MG63 (cell line): ENCODE data around the gene TRMT2B. TPM values are rescaled to one million over a fixed set of nuclear protein-coding genes. Genes with fewer than 3 reads are reported as not detected.
A peak's percentile ranks its signal among the peaks of the same experiment; 100 is the strongest.
"Not testable (repeated sequence)": the region's sequence is repeated elsewhere in the genome, so short reads cannot be mapped to it uniquely, and the experiment has no call there.

ENCODE experiments used
- DNase-seq: peaks from one replicate; pipeline ENCODE4 v3.0.0-alpha.2; 2020
- H3K27me3 ChIP-seq: fragments of 250-450 bp; sonication (Bioruptor Pico); 2 replicates; pipeline ENCODE4 v1.5.1; 2020; ENCODE audit warnings: mild to moderate bottlenecking, moderate library complexity
- H3K36me3 ChIP-seq: fragments of 250-450 bp; sonication (Bioruptor Pico); 2 replicates; pipeline ENCODE4 v1.5.1; 2020; ENCODE audit warnings: mild to moderate bottlenecking, moderate library complexity
- H3K4me3 ChIP-seq: fragments of 250-450 bp; sonication (Bioruptor Pico); 2 replicates; pipeline ENCODE4 v1.5.1; 2020; ENCODE audit warnings: mild to moderate bottlenecking, moderate library complexity
- H3K9me3 ChIP-seq: fragments of 250-450 bp; sonication (Bioruptor Pico); 2 replicates; pipeline ENCODE4 v1.5.1; 2020; ENCODE audit warnings: mild to moderate bottlenecking, moderate library complexity
- total RNA-seq: library from RNA; depleted of rRNA; stranded (reverse); fragments of >200 nt; shearing (Covaris generic); gene quantifications from 2 replicates; pipeline ENCODE4 v1.2.3, GENCODE V29; 2014; ENCODE audit warnings: low replicate concordance; rRNA removed

The TRMT2B gene, protein sequence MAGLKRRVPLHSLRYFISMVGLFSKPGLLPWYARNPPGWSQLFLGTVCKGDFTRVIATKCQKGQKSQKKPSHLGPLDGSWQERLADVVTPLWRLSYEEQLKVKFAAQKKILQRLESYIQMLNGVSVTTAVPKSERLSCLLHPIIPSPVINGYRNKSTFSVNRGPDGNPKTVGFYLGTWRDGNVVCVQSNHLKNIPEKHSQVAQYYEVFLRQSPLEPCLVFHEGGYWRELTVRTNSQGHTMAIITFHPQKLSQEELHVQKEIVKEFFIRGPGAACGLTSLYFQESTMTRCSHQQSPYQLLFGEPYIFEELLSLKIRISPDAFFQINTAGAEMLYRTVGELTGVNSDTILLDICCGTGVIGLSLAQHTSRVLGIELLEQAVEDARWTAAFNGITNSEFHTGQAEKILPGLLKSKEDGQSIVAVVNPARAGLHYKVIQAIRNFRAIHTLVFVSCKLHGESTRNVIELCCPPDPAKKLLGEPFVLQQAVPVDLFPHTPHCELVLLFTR
- 21.9 and 27.7 TPM in 2 replicates for total RNA-seq

DNA sequence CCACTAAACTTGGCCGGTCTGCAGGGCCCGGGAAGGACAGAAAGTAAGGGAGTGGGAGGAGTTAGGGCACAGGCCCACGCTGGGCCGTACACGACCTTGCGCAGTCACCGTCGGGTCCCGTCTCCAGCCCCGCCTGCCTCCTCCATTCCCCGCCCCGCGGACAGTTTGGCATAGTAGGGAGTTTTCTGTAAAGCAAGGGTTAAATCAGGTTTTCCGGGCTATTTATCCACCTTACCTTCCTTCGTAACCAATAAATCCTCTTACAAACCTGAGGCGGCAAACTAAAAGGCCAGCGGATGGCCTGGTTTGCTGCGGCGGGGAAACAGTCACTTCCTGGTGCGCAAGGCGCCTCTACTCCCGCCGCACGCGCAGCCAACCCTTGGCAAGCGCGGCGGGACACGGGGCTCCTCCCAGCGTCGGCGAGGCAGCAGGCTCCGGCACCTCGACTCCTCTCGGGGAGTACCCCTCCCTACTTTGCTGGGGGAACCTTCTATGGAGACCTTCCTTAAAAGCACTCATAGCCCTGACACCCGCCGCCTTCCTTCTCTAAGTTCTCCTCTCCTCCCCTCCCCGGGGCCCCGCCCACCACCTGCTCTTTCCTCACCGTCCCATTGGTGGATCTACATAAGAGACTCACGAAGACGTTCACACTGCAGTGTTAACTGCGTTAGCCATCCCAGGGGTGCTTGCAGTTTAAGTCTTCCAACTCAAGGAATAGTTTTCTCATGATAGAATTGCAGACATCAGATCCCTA, at the start of gene TRMT2B:
Gene TRMT2B, minus strand, starts transcription at position 563 of the 754 bp plus-strand sequence. CDS start 9,822 bp downstream, outside the sequence.
- H3K36me3 ChIP-seq: no peaks in the 10 kb centered on the region
- H3K9me3 ChIP-seq: no peaks in the 10 kb centered on the region
- peak within 1 kb of the TSS; percentile 67 for H3K4me3 ChIP-seq
- no peaks in the 10 kb centered on the region for H3K27me3 ChIP-seq
- DNase-seq: peak; percentile 80

DNA sequence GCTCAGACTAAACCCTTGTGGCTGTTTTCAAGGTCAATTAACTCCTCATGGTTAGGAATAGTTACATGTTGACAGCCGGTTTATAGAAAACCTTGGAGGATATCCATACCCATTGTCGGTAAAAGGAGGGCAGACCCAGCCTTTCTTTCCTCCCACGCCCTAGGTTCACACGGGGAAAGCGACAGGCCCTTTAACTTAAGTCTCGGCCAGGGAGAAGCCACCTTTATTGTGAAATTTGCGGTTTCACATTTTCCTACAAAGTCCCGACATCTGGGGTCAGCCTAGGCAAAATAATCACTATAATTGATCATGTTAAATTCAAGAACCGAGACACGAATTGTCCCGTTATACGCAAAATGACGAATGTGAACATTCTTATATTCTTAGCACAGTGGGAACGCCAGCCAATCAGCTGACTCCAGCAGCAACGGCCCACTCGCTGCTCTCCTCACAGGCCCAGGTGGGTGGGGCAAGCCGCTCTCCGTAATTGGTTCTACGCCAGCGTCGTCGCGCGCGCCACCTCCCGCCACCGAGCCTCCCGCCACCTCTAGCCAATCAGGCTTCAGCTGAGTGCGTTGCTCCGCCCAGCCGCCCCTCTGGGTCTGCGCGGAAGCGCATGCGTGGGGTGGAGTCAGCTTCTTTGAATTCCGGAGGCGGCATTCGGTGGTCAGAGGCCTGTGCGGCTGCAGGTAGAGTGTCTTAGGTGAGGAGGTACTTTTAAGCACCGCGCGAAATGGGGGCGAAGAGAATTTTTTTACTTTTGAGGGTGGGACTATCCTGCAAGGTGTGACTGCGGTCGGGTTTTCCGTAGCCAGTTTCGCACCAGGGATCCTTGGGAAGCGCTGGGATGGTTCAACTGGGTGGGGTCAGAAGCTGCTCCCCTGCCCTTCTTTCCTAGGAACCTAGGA, 45.9 kb upstream of the TRMT2B start, which contains the start of gene CENPI:
Gene CENPI, plus strand, starts transcription at position 659 of the 908 bp plus-strand sequence. CDS start 2,867 bp downstream, outside the sequence.
- Histone ChIP-seq H3K36me3 (no peaks in the 10 kb centered on the region; the same call in none of the 2 replicates), H3K27me3 (no peaks in the 10 kb centered on the region), H3K4me3 (peak within 1 kb of the TSS; percentile 68), H3K9me3 (no peaks in the 10 kb centered on the region)
- DNase-seq: peak; percentile 92

DNA sequence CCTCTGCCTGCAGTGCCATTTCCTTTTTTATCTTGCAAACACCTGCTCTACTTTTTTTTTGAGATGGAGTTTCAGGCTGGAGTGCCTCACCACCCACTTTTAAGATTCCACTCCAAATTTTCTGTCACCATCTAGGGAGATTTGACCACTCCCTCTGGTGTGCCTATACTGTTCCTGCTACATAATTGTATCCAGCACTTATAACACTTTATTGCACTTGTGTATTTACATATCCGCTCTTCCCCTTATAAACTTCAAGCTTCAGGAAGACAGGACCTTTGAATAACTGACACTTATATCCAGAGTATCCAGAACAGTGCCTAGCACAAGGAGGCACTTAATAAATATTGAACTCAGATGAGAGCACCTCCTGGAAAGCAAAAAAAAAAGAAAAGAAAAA, 39.9 kb upstream of the TRMT2B start:
- DNase-seq: no peak
- Histone ChIP-seq H3K9me3 (no peaks in the 10 kb centered on the region), H3K4me3 (no peak overlapping the region), H3K36me3 (no peaks in the 10 kb centered on the region), H3K27me3 (no peaks in the 10 kb centered on the region)

DNA sequence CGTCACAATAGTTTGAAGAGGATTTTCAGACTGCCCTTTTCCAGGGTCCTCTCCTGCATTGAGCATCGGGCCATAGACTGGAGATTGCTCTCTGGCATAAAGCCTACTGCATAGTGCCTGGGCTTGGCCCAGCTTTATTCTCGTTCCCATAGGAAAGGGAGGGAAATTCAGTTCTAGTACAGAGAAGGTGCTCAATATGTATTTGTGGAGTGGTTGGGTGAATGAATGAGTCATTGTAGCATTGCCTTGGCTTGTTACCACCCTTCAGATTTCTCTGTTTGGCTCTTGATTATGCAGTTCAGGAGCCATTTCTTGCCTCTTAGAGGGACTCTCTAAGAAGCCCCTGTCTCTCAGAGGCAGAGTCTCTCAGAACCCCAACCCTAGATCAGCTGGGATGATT, 29.3 kb upstream of the TRMT2B start:
- no peak for DNase-seq
- Histone ChIP-seq H3K4me3 (no peak overlapping the region), H3K27me3 (no peaks in the 10 kb centered on the region), H3K36me3 (no peaks in the 10 kb centered on the region), H3K9me3 (no peaks in the 10 kb centered on the region)

DNA sequence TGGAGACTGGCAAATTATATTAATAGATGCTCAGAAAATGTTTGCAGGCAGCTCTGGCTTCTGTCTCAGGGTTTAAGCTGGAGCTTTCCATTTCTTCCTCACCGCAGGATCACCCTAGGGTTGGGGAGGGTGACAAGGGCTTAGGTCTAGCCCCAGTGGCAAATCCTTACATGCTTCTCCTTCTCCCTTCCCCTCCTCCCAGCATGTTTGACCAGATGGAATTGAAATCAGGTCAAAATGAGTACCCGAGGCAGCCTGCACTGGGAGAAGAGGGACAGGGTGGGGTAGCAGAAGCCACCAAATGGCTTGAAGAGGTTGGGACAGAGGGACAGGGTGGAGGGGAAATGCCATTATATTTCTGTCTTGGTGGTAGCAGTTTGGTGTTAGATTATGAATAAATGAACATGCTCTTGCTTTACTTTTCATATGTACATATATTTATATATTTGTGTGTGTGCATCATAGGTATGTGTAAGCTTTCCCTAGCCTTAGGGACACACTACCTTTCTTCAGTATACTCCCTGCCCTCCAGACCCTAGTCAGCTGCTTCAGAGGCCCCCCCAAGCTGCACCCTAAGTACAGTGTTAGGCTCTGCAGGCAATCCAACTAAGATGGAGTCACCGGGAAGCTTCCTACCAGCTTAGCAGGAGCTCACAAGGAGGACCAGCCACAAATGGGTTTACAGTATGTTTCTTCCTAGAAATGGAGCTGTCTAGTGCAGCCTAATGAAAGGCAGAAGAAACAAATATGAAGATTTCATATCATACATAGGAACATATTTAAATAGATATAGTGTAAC, 28.6 kb upstream of the TRMT2B start:
- Histone ChIP-seq H3K4me3 (no peak overlapping the region), H3K27me3 (no peaks in the 10 kb centered on the region), H3K36me3 (no peaks in the 10 kb centered on the region), H3K9me3 (no peaks in the 10 kb centered on the region)
- no peak for DNase-seq

DNA sequence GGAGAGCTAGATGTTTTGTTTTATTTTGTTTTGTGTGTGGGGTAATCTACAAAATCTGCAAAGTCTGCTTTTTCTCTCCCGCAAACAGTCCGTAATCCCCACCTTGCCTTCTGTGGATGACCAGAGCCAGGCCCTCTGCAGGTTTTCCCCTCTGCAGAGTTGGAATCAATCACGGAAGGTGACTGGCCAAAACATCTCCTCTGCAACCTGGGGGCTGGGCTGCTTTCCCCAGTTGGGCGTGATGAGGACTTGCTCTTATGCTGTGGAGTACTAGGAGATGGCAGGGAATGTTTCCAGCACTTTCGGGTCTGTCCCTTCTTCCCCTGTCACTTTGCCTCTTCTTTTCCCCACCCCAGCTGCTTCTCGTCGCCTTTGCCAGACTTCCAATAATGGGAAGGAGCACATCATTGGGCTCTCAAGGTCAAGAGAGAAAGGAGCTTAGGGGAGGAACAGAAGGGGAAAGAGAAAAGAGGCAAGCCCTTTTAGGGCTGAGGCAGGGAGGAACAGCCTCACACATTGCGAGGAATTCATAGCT, 27.9 kb upstream of the TRMT2B start:
- Histone ChIP-seq H3K27me3 (no peaks in the 10 kb centered on the region), H3K9me3 (no peaks in the 10 kb centered on the region), H3K4me3 (no peak overlapping the region), H3K36me3 (no peaks in the 10 kb centered on the region)
- no peak for DNase-seq

DNA sequence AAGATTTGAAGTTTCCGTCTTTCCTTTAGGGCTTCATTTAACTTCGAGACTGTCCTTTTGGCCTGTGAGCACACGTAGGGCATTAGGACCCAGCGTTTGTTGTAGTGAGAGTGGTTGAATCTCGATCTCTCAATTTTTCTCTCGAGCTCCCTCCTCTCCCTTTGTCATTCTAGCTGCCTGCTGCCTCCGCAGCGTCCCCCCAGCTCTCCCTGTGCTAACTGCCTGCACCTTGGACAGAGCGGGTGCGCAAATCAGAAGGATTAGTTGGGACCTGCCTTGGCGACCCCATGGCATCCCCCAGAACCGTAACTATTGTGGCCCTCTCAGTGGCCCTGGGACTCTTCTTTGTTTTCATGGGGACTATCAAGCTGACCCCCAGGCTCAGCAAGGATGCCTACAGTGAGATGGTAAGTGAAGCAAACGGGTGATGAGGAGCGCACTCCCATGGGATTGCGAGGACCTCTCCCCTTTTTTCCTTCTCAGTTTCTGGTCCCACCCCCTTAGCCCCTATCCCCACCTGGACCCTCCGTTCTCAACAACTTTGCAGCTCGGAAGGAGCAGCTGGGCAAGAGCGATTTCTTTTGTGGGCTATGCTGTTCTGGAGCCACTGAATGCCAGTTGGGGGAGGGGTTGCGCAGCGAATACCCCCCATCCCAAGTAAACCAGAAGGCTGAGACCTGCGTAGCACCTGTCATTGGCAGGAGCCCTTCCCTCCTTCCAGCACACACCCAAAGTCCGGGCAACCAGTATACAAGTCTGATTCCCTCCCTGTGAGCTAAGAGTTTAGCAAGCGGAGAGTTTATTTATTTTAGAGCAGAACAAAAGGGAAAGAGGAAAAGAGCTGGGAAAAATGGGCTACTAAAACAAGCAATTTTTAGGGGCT, 27.0 kb upstream of the TRMT2B start, which contains the start of gene TMEM35A:
Gene TMEM35A, plus strand, starts transcription at position 164 of the 883 bp plus-strand sequence. Its CDS starts 124 bp downstream, at position 288.
- no peak within 1 kb of the TSS for H3K4me3 ChIP-seq
- no peaks in the 10 kb centered on the region for H3K9me3 ChIP-seq
- H3K36me3 ChIP-seq: no peaks in the 10 kb centered on the region
- H3K27me3 ChIP-seq: no peaks in the 10 kb centered on the region
- no peak for DNase-seq

DNA sequence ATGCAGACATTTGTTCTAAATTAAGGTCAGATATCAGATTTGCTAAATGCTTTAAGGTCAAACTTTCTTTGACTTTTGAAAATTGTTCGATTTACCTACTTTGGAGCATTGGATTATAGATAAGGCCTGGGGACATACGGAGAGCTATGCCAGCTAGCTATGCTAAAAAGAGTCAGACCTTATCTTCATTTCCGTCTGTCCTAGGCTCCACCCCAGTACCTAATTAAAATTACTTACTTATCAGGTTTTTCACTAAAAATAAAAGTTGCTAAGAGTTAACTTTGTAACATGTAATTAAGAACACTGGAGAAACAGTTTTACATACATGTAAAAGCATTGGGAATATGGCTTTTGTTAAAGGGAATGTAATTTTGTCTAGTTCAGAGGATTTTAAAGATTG, 19.7 kb upstream of the TRMT2B start:
- no peaks in the 10 kb centered on the region for H3K27me3 ChIP-seq
- DNase-seq: no peak
- H3K36me3 ChIP-seq: no peaks in the 10 kb centered on the region

DNA sequence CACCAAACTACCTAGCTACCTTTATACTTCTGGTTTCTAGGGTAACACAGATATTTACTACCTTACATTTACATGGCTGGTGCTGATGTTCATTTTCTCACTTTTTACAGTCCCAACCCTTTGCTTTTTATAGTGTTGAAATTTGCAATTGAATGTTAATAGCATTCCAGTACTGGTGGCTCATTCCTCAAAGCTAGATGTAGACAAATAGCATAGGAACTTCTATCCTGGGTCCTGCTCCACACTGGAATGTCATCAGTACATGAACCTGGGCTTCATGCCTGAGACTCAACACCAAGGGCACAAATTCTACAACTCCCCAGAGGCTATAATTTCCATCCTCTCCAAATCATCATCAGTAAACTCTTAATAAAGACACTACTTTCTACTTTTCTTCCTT, 10.3 kb upstream of the TRMT2B start:
- no peak for DNase-seq
- no peaks in the 10 kb centered on the region for H3K36me3 ChIP-seq
- no peaks in the 10 kb centered on the region for H3K9me3 ChIP-seq
- H3K27me3 ChIP-seq: no peaks in the 10 kb centered on the region
- H3K4me3 ChIP-seq: no peak overlapping the region

More for the DNA sequence above, 19.7 kb upstream of the TRMT2B start:
- H3K4me3 ChIP-seq: no peak overlapping the region
- H3K9me3 ChIP-seq: no peaks in the 10 kb centered on the region

DNA sequence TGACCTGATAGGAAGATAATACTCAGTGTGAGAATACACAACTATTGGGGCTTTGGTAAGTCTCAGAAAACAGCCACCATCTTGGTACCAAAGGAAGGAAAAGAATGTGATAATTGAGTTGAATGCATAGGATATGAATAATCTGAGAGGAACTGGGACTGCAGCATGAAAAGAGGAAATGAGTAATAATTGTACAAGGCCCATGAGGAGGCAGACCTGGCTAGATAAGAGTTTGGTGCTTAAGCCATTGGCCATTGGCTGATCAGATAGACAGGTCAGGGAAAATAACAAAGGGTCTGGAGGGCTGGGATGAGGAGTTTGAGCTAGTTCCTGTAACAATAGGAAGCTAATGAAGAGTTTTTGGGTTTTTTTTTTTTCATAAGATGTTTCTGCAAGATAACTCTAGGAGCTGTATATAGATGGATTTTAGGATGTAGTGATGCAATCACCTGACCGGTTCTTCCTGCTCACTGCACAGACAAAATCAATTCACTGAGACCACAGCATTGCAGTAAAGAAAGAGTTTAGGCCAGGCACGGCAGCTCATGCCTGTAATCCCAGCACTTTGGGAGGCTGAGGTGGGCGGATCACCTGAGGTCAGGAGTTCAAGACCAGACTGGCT, 5.3 kb upstream of the TRMT2B start:
- H3K4me3 ChIP-seq: no peak overlapping the region
- no peaks in the 10 kb centered on the region for H3K9me3 ChIP-seq
- no peaks in the 10 kb centered on the region for H3K27me3 ChIP-seq
- DNase-seq: no peak
- no peaks in the 10 kb centered on the region for H3K36me3 ChIP-seq

DNA sequence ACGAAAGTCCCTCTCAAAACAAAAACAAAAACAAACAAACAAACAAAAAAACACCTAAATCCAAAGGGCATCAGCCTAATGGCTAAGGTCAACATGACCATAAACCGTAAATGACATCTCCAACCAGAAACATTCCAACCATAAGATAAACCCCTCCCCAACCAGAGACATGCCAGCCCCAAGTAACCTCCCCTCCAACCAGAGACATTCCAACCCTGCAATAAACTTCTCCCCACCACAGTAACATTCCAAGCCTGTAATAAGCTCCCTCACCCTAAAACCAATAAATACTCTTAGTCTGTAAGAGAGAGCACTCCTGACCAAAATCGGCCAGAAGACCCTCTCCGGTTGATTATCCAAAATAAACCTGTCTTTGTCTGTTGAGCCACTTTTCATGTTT, 4.6 kb upstream of the TRMT2B start:
- not testable (repeated sequence) for H3K9me3 ChIP-seq, H3K4me3 ChIP-seq, H3K27me3 ChIP-seq, DNase-seq, H3K36me3 ChIP-seq

DNA sequence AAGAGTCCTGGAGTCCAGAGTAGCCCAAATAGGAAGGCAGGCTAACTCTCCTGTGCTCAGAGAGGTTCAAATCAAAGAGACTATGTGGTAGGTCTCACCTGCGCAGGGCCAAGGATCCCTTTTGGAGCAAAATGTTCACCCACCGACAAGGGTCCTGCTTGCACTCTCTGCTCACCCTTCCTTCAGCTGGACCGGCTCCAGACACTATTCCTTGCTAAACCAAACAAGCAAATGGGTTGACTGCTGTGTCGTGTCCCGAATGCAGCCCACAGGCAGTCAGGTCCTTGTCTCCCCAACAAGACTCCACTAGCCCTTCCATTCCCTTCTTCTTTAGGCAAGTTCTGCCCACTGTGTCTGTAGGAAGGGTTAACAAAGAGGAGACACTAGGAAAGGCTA, 760 bp downstream of the TRMT2B start:
- DNase-seq: no peak
- Histone ChIP-seq H3K9me3 (no peaks in the 10 kb centered on the region), H3K27me3 (no peaks in the 10 kb centered on the region), H3K4me3 (peak overlapping the region; percentile 67), H3K36me3 (no peaks in the 10 kb centered on the region)

DNA sequence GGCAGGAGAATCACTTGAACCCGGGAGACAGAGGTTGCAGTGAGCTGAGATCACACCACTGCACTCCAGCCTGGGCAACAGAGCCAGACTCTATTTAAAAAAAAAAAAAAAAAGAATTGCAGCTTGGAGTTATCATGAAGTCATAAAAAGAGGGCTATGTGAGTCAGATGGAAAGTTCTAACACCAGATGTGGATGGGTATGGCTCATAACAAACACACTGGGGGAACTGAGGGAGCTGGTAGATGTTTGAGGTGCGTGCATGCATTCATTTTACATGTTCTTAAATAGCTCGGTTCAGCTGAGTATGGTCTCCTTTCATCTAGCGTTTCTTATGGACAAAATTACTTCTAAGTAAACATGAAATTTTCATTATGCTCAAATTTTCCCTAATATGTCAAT, 11.7 kb downstream of the TRMT2B start:
- Histone ChIP-seq H3K9me3 (no peaks in the 10 kb centered on the region), H3K36me3 (peaks cover 3% of the 10 kb centered on the region; the same call in 1 of the 2 replicates), H3K4me3 (no peak overlapping the region), H3K27me3 (no peaks in the 10 kb centered on the region)
- DNase-seq: no peak

DNA sequence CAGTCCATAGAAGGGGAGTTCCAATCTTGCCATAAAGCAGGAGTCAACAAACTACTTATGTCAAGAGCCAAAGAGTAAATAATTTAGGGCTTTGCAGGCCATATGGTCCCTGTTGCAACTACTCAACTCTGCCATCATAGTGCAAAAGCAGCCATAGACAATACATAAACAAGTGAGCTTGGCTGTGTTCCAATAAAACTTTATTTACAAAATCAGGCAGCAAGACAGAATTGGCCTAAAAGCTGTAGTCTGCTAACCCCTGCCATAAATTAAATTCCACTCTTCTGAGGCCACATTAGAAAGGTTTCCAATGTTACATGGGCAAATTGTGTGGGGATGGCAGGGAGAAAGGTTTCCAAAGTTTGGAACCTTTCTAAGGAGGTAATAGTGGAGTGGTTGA, 14.7 kb downstream of the TRMT2B start:
- H3K4me3 ChIP-seq: no peak overlapping the region
- H3K36me3 ChIP-seq: peaks cover 3% of the 10 kb centered on the region; the same call in 1 of the 2 replicates
- H3K9me3 ChIP-seq: no peaks in the 10 kb centered on the region
- H3K27me3 ChIP-seq: no peaks in the 10 kb centered on the region
- no peak for DNase-seq
